Ascending aorta (tissue), 2 donors: ENCODE results near the gene ZNHIT1. TPM values are rescaled to one million over a fixed set of nuclear protein-coding genes. Genes with fewer than 3 reads are reported as not detected.
"Not testable (repeated sequence)": the region's sequence is repeated elsewhere in the genome, so short reads cannot be mapped to it uniquely, and the experiment has no call there.

Experiments
- DNase-seq, 2 donors: peaks; one replicate each; pipeline ENCODE4 v3.0.0-alpha.2; 2019; ENCODE audit warnings: low spot score in 2 of 2
- H3K27ac ChIP-seq, 2 donors: fragments of 200-600 bp; sonication (generic); one replicate each; pipeline ENCODE4 v1.5.1; 2016 to 2017; ENCODE audit warnings: mild to moderate bottlenecking in 1 of 2
- H3K27me3 ChIP-seq: fragments of 200-600 bp; sonication (generic); one replicate; pipeline ENCODE4 v1.5.1; 2017
- H3K36me3 ChIP-seq, 2 donors: fragments of 200-600 bp; sonication (generic); one replicate each; pipeline ENCODE4 v1.5.1; 2016
- H3K4me1 ChIP-seq, 2 donors: fragments of 200-600 bp; sonication (generic); one replicate each; pipeline ENCODE4 v1.5.1; 2016 to 2017; ENCODE audit warnings: mild to moderate bottlenecking in 1 of 2
- H3K4me3 ChIP-seq, 2 donors: fragments of 200-600 bp; sonication (generic); one replicate each; pipeline ENCODE4 v1.5.1; 2016 to 2017; ENCODE audit warnings: mild to moderate bottlenecking in 1 of 2
- H3K9me3 ChIP-seq, 2 donors: fragments of 200-600 bp; sonication (generic); one replicate each; pipeline ENCODE4 v1.5.1; 2016
- intact Hi-C: fragments of 100-400 bp; cut with DNase I; formaldehyde crosslinking; loops from one replicate; pipeline ENCODE4 v1.15.1; 2023
- total RNA-seq: library from RNA; depleted of rRNA; stranded (reverse); fragments of >200 nt; gene quantifications from one replicate; pipeline ENCODE4 v1.1.0, GENCODE V29; 2016
- TF ChIP-seq, protein P1 (sequence below), 3 experiments: fragments of 200-600 bp in 2 of 3; fragments of 450-650 bp in 1 of 3; sonication (generic) in 2 of 3; IDR thresholded peaks; one replicate each; pipeline ENCODE4 v1.5.1; 2016 to 2019; ENCODE audit warnings: antibody characterized with exemption in 3 of 3, mild to moderate bottlenecking in 1 of 3, moderate library complexity in 1 of 3

ZNHIT1 gene
- total RNA-seq, 1 donor from 2014 or later, result 87.9 TPM

DNA sequence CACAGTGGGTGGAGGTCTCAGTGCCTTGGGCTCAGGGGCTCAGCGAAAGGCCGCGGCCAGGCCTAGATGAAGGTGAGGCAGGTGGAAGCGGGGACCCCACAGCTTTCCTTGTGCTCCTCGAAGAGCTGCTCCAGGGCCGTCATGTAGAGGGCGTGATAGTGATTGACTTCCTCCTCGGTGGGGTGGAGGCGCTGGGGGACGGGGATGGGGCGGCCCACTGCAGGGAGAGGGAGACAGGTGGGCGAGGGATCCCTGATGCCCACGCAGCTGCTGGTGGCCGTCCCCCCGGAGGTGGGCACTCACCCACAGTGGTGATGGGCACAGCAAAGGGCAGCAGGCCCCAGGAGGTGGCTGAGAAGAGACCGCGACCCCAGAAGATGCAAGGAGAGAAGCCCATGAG lies 22.1 kb upstream of the ZNHIT1 start:
- H3K27ac ChIP-seq, result no peak overlapping the region
- intact Hi-C loops, result no loop called here
- no peak overlapping the region for H3K4me3 ChIP-seq
- no peaks in the 10 kb centered on the region for H3K27me3 ChIP-seq
- no peak for DNase-seq
- TF ChIP-seq, protein P1, sequence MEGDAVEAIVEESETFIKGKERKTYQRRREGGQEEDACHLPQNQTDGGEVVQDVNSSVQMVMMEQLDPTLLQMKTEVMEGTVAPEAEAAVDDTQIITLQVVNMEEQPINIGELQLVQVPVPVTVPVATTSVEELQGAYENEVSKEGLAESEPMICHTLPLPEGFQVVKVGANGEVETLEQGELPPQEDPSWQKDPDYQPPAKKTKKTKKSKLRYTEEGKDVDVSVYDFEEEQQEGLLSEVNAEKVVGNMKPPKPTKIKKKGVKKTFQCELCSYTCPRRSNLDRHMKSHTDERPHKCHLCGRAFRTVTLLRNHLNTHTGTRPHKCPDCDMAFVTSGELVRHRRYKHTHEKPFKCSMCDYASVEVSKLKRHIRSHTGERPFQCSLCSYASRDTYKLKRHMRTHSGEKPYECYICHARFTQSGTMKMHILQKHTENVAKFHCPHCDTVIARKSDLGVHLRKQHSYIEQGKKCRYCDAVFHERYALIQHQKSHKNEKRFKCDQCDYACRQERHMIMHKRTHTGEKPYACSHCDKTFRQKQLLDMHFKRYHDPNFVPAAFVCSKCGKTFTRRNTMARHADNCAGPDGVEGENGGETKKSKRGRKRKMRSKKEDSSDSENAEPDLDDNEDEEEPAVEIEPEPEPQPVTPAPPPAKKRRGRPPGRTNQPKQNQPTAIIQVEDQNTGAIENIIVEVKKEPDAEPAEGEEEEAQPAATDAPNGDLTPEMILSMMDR (IDR thresholded peaks at IDR 0.05), result no peak
- no peaks in the 10 kb centered on the region for H3K36me3 ChIP-seq
- H3K9me3 ChIP-seq, result no peaks in the 10 kb centered on the region
- H3K4me1 ChIP-seq, result no peaks in the 10 kb centered on the region

DNA sequence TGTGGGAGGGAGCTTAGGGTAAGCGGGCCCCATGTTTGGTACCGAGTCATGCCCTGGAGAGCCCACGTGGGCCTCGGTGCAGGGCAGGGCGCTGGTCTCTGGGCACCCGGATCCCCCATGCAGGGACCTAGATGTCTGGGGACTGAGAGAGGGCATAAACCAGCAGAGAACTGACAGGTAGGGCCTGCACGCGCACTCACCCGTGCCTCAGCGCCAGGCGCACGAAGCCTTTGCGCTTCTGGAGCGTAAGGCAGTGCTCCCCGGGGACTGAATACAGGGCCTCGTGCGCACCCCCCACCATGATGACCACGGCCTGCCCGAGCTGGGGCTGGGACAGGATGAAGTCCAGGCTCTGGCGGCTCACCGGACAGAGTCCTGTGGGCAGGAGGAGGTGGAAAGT lies 20.0 kb upstream of the ZNHIT1 start:
- peaks cover 3% of the 10 kb centered on the region for H3K27me3 ChIP-seq
- no peak overlapping the region for H3K27ac ChIP-seq
- no peaks in the 10 kb centered on the region for H3K9me3 ChIP-seq
- no peak for DNase-seq
- intact Hi-C loops, result no loop called here
- H3K4me1 ChIP-seq, result peaks cover 2 to 5% of the 10 kb centered on the region in 2 donors
- TF ChIP-seq, protein P1 (IDR thresholded peaks at IDR 0.05), result no peak
- no peaks in the 10 kb centered on the region for H3K36me3 ChIP-seq
- H3K4me3 ChIP-seq, result no peak overlapping the region

DNA sequence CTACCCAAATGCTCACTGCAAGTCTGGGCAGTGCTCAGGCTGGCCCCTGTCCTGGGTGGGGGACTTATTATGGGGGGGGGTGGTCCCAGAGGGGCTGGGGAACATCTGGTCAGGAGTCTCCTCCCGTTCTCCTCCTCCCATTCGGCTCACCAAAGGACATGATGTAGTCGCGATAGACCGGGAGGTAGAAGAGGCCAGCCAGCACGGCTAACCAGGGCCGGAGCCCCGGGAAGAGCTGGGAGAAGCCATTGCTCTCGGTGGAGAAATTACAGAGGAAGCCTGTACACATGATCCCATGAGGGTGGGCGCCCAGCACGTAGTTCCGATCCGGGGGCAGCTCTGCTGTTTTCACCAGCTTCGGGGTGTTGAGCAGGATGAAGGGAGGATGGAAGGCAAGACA lies 19.5 kb upstream of the ZNHIT1 start:
- intact Hi-C loops, result no loop called here
- no peaks in the 10 kb centered on the region for H3K36me3 ChIP-seq
- no peak overlapping the region for H3K4me3 ChIP-seq
- H3K27me3 ChIP-seq, result peaks cover 8% of the 10 kb centered on the region
- no peak for DNase-seq
- H3K27ac ChIP-seq, result no peak overlapping the region
- H3K9me3 ChIP-seq, result no peaks in the 10 kb centered on the region
- H3K4me1 ChIP-seq, result peaks cover 2 to 5% of the 10 kb centered on the region in 2 donors
- TF ChIP-seq, protein P1 (IDR thresholded peaks at IDR 0.05), result no peak

DNA sequence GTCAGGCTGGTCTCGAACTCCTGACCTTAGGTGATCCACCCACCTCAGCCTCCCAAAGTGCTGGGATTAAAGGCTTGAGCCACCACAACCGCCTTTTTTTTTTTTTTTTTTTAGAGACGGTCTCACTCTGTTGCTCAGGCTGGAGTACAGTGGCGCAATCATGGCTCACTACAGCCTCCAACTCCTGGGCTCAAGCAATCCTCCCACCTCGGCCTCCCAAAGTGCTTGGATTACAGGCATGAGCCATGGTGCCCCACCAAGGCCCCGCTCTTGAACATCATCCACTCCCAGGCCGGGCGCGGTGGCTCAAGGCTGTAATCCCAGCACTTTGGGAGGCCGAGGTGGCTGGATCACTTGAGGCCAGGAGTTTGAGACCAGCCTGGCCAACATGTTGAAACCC lies 18.4 kb upstream of the ZNHIT1 start:
- H3K4me3 ChIP-seq, H3K4me1 ChIP-seq, H3K27me3 ChIP-seq, H3K27ac ChIP-seq, DNase-seq, intact Hi-C loops, H3K9me3 ChIP-seq, H3K36me3 ChIP-seq: not testable (repeated sequence)

DNA sequence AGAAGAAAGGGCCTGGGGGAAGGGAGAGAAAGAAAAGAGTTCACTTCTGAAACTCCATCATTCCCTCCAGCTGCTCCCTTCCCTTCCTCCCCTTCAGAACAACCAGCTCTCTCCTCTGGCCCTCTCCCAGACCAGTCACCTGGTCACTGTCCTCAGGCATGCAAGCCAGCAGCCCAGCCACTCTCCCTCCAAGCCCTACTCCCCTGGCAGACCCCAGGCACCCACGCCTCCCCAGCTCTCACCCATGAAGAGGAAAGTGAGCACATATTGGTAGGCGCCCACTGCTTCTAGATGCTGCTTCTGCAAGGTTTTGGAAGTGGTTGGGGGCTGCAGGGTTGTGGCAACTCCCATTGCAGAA lies 17.5 kb upstream of the ZNHIT1 start:
- H3K4me3 ChIP-seq, result no peak overlapping the region
- intact Hi-C loops, result no loop called here
- no peak for DNase-seq
- peaks cover 8% of the 10 kb centered on the region for H3K27me3 ChIP-seq
- H3K27ac ChIP-seq, result no peak overlapping the region
- H3K36me3 ChIP-seq, result no peaks in the 10 kb centered on the region
- H3K4me1 ChIP-seq, result peaks cover 2 to 5% of the 10 kb centered on the region in 2 donors
- TF ChIP-seq, protein P1 (IDR thresholded peaks at IDR 0.05), result no peak
- H3K9me3 ChIP-seq, result no peaks in the 10 kb centered on the region

DNA sequence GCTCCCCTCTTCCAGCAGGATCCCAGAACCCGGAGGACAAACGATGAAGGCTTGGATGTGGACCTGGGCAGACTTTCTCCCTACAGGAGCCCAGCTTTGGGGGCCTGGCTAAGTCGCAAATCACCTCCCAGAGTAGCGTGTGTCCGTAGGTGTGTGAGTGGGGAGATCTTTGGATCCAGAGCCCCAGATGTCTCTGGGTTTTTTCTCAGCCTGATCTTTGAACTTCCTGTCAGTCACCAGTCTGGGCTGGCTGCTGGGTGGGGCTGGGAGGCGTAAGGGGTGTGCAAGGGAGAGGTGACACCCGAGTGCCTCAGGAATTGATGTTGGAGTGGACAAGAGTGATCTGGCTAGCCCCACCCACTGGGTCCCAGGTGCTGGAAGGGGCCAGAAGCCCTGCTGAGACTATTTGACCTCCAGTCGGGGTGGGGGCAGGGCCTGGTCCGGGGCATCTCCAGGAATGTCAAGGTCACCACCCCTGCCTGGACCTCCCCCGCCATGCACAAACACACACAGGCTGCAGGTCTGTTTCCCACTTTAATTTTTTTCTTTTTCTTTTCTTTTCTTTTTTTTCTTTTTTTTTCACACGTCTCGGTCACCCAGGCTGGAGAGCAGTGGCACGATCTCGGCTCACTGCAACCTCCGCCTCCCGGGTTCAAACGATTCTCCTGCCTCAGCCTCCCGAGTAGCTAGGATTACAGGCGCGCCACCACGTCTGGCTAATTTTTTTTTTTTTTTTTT lies 16.9 kb upstream of the ZNHIT1 start, which contains the start of gene MOGAT3:
Gene MOGAT3 (minus strand): TSS at position 175 of the 738 bp plus-strand sequence. CDS start 182 bp downstream, outside the sequence.
- TF ChIP-seq, protein P1 (IDR thresholded peaks at IDR 0.05), result no peak
- Histone ChIP-seq H3K9me3 (no peaks in the 10 kb centered on the region), H3K27ac (no peak within 1 kb of the TSS), H3K4me3 (peak within 1 kb of the TSS in 1 of 2 donors; percentile 10), H3K4me1 (peaks cover 2 to 5% of the 10 kb centered on the region in 2 donors), H3K36me3 (no peaks in the 10 kb centered on the region), H3K27me3 (peaks cover 8% of the 10 kb centered on the region)
- intact Hi-C loops, result no loop called here
- DNase-seq, result no peak
